Stomach (tissue), 4 donors: ENCODE measurements around the gene CDH18.

Source experiments
- EP300 ChIP-seq: sonication (generic); formaldehyde crosslinking; IDR thresholded peaks from one replicate; pipeline ENCODE4 v1.6.1; 2017; ENCODE audit warnings: antibody characterized with exemption
- POLR2A ChIP-seq, 4 donors: fragments of 450-650 bp; IDR thresholded peaks; one replicate each; pipeline ENCODE4 v1.6.1; 2016; ENCODE audit warnings: antibody characterized with exemption in 4 of 4, control low read depth in 2 of 4, mild to moderate bottlenecking in 1 of 4, moderate library complexity in 1 of 4
- POLR2AphosphoS5 ChIP-seq, 3 donors: sonication (generic); formaldehyde crosslinking; IDR thresholded peaks; one replicate each; pipeline ENCODE4 v1.6.1; 2016; ENCODE audit warnings: antibody characterized with exemption in 3 of 3
- TF ChIP-seq, protein P1 (sequence below), 7 experiments: fragments of 450-650 bp in 4 of 7; fragments of 200-600 bp in 3 of 7; sonication (generic) in 3 of 7; IDR thresholded peaks; one replicate each; pipeline ENCODE4 v1.5.1; 2016 to 2019; ENCODE audit warnings: antibody characterized with exemption in 7 of 7, control low read depth in 2 of 7, mild to moderate bottlenecking in 1 of 7

DNA sequence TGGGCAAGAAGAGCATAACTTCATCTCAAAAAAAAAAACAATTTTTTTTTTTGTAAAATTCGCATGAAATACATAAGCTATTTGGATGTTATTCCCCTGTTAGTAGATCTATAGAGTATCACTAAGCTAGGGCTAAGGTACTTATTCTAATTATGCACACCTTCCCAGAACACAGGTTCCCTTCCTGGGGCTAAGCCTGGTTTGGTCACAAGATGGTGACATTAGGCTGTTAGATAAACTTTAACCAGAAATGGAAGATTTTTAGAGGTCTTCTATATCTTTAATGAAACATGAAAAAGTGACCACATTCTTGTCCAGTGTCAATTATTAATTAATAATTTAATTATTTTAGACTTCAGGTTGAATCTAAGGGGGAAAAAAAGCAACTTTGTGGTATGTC lies 433.5 kb downstream of the CDH18 start:
- TF ChIP-seq, protein P1, sequence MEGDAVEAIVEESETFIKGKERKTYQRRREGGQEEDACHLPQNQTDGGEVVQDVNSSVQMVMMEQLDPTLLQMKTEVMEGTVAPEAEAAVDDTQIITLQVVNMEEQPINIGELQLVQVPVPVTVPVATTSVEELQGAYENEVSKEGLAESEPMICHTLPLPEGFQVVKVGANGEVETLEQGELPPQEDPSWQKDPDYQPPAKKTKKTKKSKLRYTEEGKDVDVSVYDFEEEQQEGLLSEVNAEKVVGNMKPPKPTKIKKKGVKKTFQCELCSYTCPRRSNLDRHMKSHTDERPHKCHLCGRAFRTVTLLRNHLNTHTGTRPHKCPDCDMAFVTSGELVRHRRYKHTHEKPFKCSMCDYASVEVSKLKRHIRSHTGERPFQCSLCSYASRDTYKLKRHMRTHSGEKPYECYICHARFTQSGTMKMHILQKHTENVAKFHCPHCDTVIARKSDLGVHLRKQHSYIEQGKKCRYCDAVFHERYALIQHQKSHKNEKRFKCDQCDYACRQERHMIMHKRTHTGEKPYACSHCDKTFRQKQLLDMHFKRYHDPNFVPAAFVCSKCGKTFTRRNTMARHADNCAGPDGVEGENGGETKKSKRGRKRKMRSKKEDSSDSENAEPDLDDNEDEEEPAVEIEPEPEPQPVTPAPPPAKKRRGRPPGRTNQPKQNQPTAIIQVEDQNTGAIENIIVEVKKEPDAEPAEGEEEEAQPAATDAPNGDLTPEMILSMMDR (IDR thresholded peaks at IDR 0.05): no peak
- no peak for TF ChIP-seq POLR2AphosphoS5 (IDR thresholded peaks at IDR 0.05)
- TF ChIP-seq POLR2A (IDR thresholded peaks at IDR 0.05): no peak
- TF ChIP-seq EP300: no peak
